ENCODE results near the gene PLPPR4. TPM values are rescaled to one million over a fixed set of nuclear protein-coding genes. Genes with fewer than 3 reads are reported as not detected.
"Not testable (repeated sequence)": the region's sequence is repeated elsewhere in the genome, so short reads cannot be mapped to it uniquely, and the experiment has no call there.

The PLPPR4 gene
- total RNA-seq, 1 experiment from 2014 or later, result not detected

- no peak overlapping the region for H3K27ac ChIP-seq (ENCODE audit: low read depth, low read length, poor library complexity, severe bottlenecking)
- intact Hi-C loops (cut with micrococcal nuclease; ENCODE audit: unreplicated experiment), result no loop called here
- H3K4me1 ChIP-seq (ENCODE audit: insufficient read depth, low read length, poor library complexity, severe bottlenecking), result no peaks in the 10 kb centered on the region
- H3K27me3 ChIP-seq (replicated peaks; ENCODE audit: insufficient read depth, low read depth, low read length, poor library complexity), result no peaks in the 10 kb centered on the region
- ChIA-PET POLR2A (ENCODE audit: low non-redundant PET) (no interaction called here), CTCF (no interaction called here)
- TF ChIP-seq EZH2 (IDR thresholded peaks at IDR 0.05; ENCODE audit: borderline replicate concordance, low read depth, low read length, poor library complexity, severe bottlenecking) (no peak), CTCF (conservative IDR thresholded peaks at IDR 0.05; ENCODE audit: low read depth, low read length) (no peak)
- no peak for DNase-seq (ENCODE audit: low spot score)
- no peak overlapping the region for H3K4me3 ChIP-seq (ENCODE audit: low read depth, low read length, poor library complexity, severe bottlenecking)
- no TSS peak for BruUV-seq (replicated peaks)
- no peaks in the 10 kb centered on the region for H3K9me3 ChIP-seq (ENCODE audit: low read depth, low read length, poor library complexity, severe bottlenecking)
- no peaks in the 10 kb centered on the region for H3K36me3 ChIP-seq (ENCODE audit: insufficient read depth, low read length, poor library complexity, severe bottlenecking)
Observed at GRCh38 chr1:99252630-99253029, 11.7 kb upstream of the PLPPR4 start.

GRCh38 chr1:99260402-99260801 lies 3.9 kb upstream of the PLPPR4 start:
- BruUV-seq (replicated peaks); H3K4me1 ChIP-seq (ENCODE audit: insufficient read depth, low read length, poor library complexity, severe bottlenecking); H3K36me3 ChIP-seq (ENCODE audit: insufficient read depth, low read length, poor library complexity, severe bottlenecking); POLR2A ChIA-PET (ENCODE audit: low non-redundant PET); DNase-seq (ENCODE audit: low spot score); H3K4me3 ChIP-seq (ENCODE audit: low read depth, low read length, poor library complexity, severe bottlenecking); intact Hi-C loops (cut with micrococcal nuclease; ENCODE audit: unreplicated experiment); H3K27ac ChIP-seq (ENCODE audit: low read depth, low read length, poor library complexity, severe bottlenecking); H3K9me3 ChIP-seq (ENCODE audit: low read depth, low read length, poor library complexity, severe bottlenecking); CTCF ChIA-PET: not testable (repeated sequence)
- H3K27me3 ChIP-seq (replicated peaks; ENCODE audit: insufficient read depth, low read depth, low read length, poor library complexity), result peaks cover 27% of the 10 kb centered on the region

- Histone ChIP-seq H3K36me3 (ENCODE audit: insufficient read depth, low read length, poor library complexity, severe bottlenecking) (no peaks in the 10 kb centered on the region), H3K9me3 (ENCODE audit: low read depth, low read length, poor library complexity, severe bottlenecking) (no peaks in the 10 kb centered on the region), H3K27ac (ENCODE audit: low read depth, low read length, poor library complexity, severe bottlenecking) (no peak overlapping the region), H3K4me1 (ENCODE audit: insufficient read depth, low read length, poor library complexity, severe bottlenecking) (no peaks in the 10 kb centered on the region), H3K4me3 (ENCODE audit: low read depth, low read length, poor library complexity, severe bottlenecking) (no peak overlapping the region), H3K27me3 (replicated peaks; ENCODE audit: insufficient read depth, low read depth, low read length, poor library complexity) (peaks cover 41% of the 10 kb centered on the region)
- TF ChIP-seq EZH2 (IDR thresholded peaks at IDR 0.05; ENCODE audit: borderline replicate concordance, low read depth, low read length, poor library complexity, severe bottlenecking) (no peak), CTCF (conservative IDR thresholded peaks at IDR 0.05; ENCODE audit: low read depth, low read length) (no peak)
- POLR2A ChIA-PET (ENCODE audit: low non-redundant PET), result no interaction called here
- CTCF ChIA-PET, result no interaction called here
- no TSS peak for BruUV-seq (replicated peaks)
- no peak for DNase-seq (ENCODE audit: low spot score)
- intact Hi-C loops (cut with micrococcal nuclease; ENCODE audit: unreplicated experiment), result no loop called here
Observed at GRCh38 chr1:99265124-99265523, 832 bp downstream of the PLPPR4 start.

GRCh38 chr1:99266726-99267125 lies 2.4 kb downstream of the PLPPR4 start:
- intact Hi-C loops (cut with micrococcal nuclease; ENCODE audit: unreplicated experiment), result no loop called here
- H3K27ac ChIP-seq (ENCODE audit: low read depth, low read length, poor library complexity, severe bottlenecking), result no peak overlapping the region
- no peaks in the 10 kb centered on the region for H3K36me3 ChIP-seq (ENCODE audit: insufficient read depth, low read length, poor library complexity, severe bottlenecking)
- no peak for DNase-seq (ENCODE audit: low spot score)
- H3K9me3 ChIP-seq (ENCODE audit: low read depth, low read length, poor library complexity, severe bottlenecking), result no peaks in the 10 kb centered on the region
- peaks cover 41% of the 10 kb centered on the region for H3K27me3 ChIP-seq (replicated peaks; ENCODE audit: insufficient read depth, low read depth, low read length, poor library complexity)
- no peak overlapping the region for H3K4me3 ChIP-seq (ENCODE audit: low read depth, low read length, poor library complexity, severe bottlenecking)
- no TSS peak for BruUV-seq (replicated peaks)
- ChIA-PET CTCF (no interaction called here), POLR2A (ENCODE audit: low non-redundant PET) (no interaction called here)
- TF ChIP-seq EZH2 (IDR thresholded peaks at IDR 0.05; ENCODE audit: borderline replicate concordance, low read depth, low read length, poor library complexity, severe bottlenecking) (no peak), CTCF (conservative IDR thresholded peaks at IDR 0.05; ENCODE audit: low read depth, low read length) (no peak)
- no peaks in the 10 kb centered on the region for H3K4me1 ChIP-seq (ENCODE audit: insufficient read depth, low read length, poor library complexity, severe bottlenecking)
